ENCODE measurements around the gene KLHL35. TPM values are rescaled to one million over a fixed set of nuclear protein-coding genes. Genes with fewer than 3 reads are reported as not detected.
"Not testable (repeated sequence)": the region's sequence is repeated elsewhere in the genome, so short reads cannot be mapped to it uniquely, and the experiment has no call there.

KLHL35 gene
- total RNA-seq, 3 donors from 2014 or later, result 0.98 to 1.5 (median 1.3) TPM

GRCh38 chr11:75387736-75388294, 45.2 kb downstream of the KLHL35 start:
- peaks cover 16% of the 10 kb centered on the region for H3K4me1 Mint-ChIP-seq (ENCODE audit: low read depth)
- H3K36me3 Mint-ChIP-seq (ENCODE audit: insufficient read depth), result no peaks in the 10 kb centered on the region
- no peak overlapping the region for H3K4me3 Mint-ChIP-seq
- H3K9me3 Mint-ChIP-seq, result no peaks in the 10 kb centered on the region
- ATAC-seq, result no peak
- no peak for DNase-seq
- H3K27me3 Mint-ChIP-seq (ENCODE audit: low read depth), result no peaks in the 10 kb centered on the region

GRCh38 chr11:75386942-75387630, 45.9 kb downstream of the KLHL35 start:
- no peak for ATAC-seq
- peaks cover 16% of the 10 kb centered on the region for H3K4me1 Mint-ChIP-seq (ENCODE audit: low read depth)
- DNase-seq, result no peak
- H3K4me3 Mint-ChIP-seq, result no peak overlapping the region
- no peaks in the 10 kb centered on the region for H3K27me3 Mint-ChIP-seq (ENCODE audit: low read depth)
- H3K36me3 Mint-ChIP-seq (ENCODE audit: insufficient read depth), result no peaks in the 10 kb centered on the region
- H3K9me3 Mint-ChIP-seq, result no peaks in the 10 kb centered on the region

- Mint-ChIP-seq H3K4me3 (no peak overlapping the region), H3K4me1 (ENCODE audit: low read depth) (peaks cover 16% of the 10 kb centered on the region), H3K9me3 (no peaks in the 10 kb centered on the region), H3K36me3 (ENCODE audit: insufficient read depth) (no peaks in the 10 kb centered on the region), H3K27me3 (ENCODE audit: low read depth) (no peaks in the 10 kb centered on the region)
- peak; percentile 90 to 92 for ATAC-seq
- DNase-seq, result peak; percentile 75
Observed at GRCh38 chr11:75384438-75385080, 48.4 kb downstream of the KLHL35 start.

GRCh38 chr11:75383246-75383645, 49.8 kb downstream of the KLHL35 start:
- ATAC-seq (peak; percentile 52 to 60), DNase-seq (no peak)
- no peaks in the 10 kb centered on the region for H3K27me3 Mint-ChIP-seq (ENCODE audit: low read depth)
- no peaks in the 10 kb centered on the region for H3K9me3 Mint-ChIP-seq
- H3K4me3 Mint-ChIP-seq, result no peak overlapping the region
- H3K36me3 Mint-ChIP-seq (ENCODE audit: insufficient read depth), result no peaks in the 10 kb centered on the region
- H3K4me1 Mint-ChIP-seq (ENCODE audit: low read depth), result peaks cover 16% of the 10 kb centered on the region

- no peaks in the 10 kb centered on the region for H3K9me3 Mint-ChIP-seq
- H3K4me1 Mint-ChIP-seq (ENCODE audit: low read depth), result peaks cover 16% of the 10 kb centered on the region
- no peaks in the 10 kb centered on the region for H3K36me3 Mint-ChIP-seq (ENCODE audit: insufficient read depth)
- no peak for ATAC-seq
- no peak for DNase-seq
- no peaks in the 10 kb centered on the region for H3K27me3 Mint-ChIP-seq (ENCODE audit: low read depth)
- H3K4me3 Mint-ChIP-seq, result no peak overlapping the region
Observed at GRCh38 chr11:75380716-75381420, 52.1 kb downstream of the KLHL35 start.

GRCh38 chr11:75380245-75380644, 52.8 kb downstream of the KLHL35 start:
- ATAC-seq, result no peak
- H3K4me1 Mint-ChIP-seq (ENCODE audit: low read depth), result peaks cover 16% of the 10 kb centered on the region
- no peaks in the 10 kb centered on the region for H3K36me3 Mint-ChIP-seq (ENCODE audit: insufficient read depth)
- no peak for DNase-seq
- H3K9me3 Mint-ChIP-seq, result no peaks in the 10 kb centered on the region
- no peak overlapping the region for H3K4me3 Mint-ChIP-seq
- no peaks in the 10 kb centered on the region for H3K27me3 Mint-ChIP-seq (ENCODE audit: low read depth)

- H3K4me3 Mint-ChIP-seq; ATAC-seq; H3K36me3 Mint-ChIP-seq (ENCODE audit: insufficient read depth); H3K9me3 Mint-ChIP-seq; H3K27me3 Mint-ChIP-seq (ENCODE audit: low read depth); DNase-seq; H3K4me1 Mint-ChIP-seq (ENCODE audit: low read depth): not testable (repeated sequence)
Observed at GRCh38 chr11:75378776-75379175, 54.2 kb downstream of the KLHL35 start.

- H3K36me3 Mint-ChIP-seq (ENCODE audit: insufficient read depth), result no peaks in the 10 kb centered on the region
- no peaks in the 10 kb centered on the region for H3K27me3 Mint-ChIP-seq (ENCODE audit: low read depth)
- no peaks in the 10 kb centered on the region for H3K9me3 Mint-ChIP-seq
- no peak overlapping the region for H3K4me3 Mint-ChIP-seq
- H3K4me1 Mint-ChIP-seq (ENCODE audit: low read depth), result peaks cover 4% of the 10 kb centered on the region
- DNase-seq (no peak), ATAC-seq (no peak)
Observed at GRCh38 chr11:75376175-75376574, 56.8 kb downstream of the KLHL35 start.

- Mint-ChIP-seq H3K4me1 (ENCODE audit: low read depth) (peaks cover 4% of the 10 kb centered on the region), H3K4me3 (no peak overlapping the region), H3K36me3 (ENCODE audit: insufficient read depth) (no peaks in the 10 kb centered on the region), H3K9me3 (no peaks in the 10 kb centered on the region), H3K27me3 (ENCODE audit: low read depth) (no peaks in the 10 kb centered on the region)
- no peak for ATAC-seq
- no peak for DNase-seq
Observed at GRCh38 chr11:75375626-75376025, 57.4 kb downstream of the KLHL35 start.

- Mint-ChIP-seq H3K9me3 (no peaks in the 10 kb centered on the region), H3K4me1 (ENCODE audit: low read depth) (peaks cover 8% of the 10 kb centered on the region), H3K4me3 (no peak overlapping the region), H3K27me3 (ENCODE audit: low read depth) (no peaks in the 10 kb centered on the region), H3K36me3 (ENCODE audit: insufficient read depth) (no peaks in the 10 kb centered on the region)
- DNase-seq (no peak), ATAC-seq (no peak)
Observed at GRCh38 chr11:75374646-75375045, 58.4 kb downstream of the KLHL35 start.

- no peaks in the 10 kb centered on the region for H3K27me3 Mint-ChIP-seq (ENCODE audit: low read depth)
- no peak for ATAC-seq
- H3K4me1 Mint-ChIP-seq (ENCODE audit: low read depth), result peaks cover 10% of the 10 kb centered on the region
- no peaks in the 10 kb centered on the region for H3K9me3 Mint-ChIP-seq
- H3K36me3 Mint-ChIP-seq (ENCODE audit: insufficient read depth), result no peaks in the 10 kb centered on the region
- no peak overlapping the region for H3K4me3 Mint-ChIP-seq
- no peak for DNase-seq
Observed at GRCh38 chr11:75373201-75373600, 59.8 kb downstream of the KLHL35 start.

Other genes starting within 250 kb of the KLHL35 start
- under 1 TPM; 0.22 to 0.47 (median 0.40) TPM for gene TPBGL, start 192.4 kb downstream of the KLHL35 start, total RNA-seq
- 10 to 100 TPM; 16.7 to 25.1 (median 18.8) TPM for gene ARRB1, start 81.5 kb downstream of the KLHL35 start, total RNA-seq
- 1,000 to 10,000 TPM; 4,010 to 4,371 (median 4,184) TPM for gene RPS3, start 33.7 kb downstream of the KLHL35 start, total RNA-seq
- gene GDPD5, start 92.7 kb upstream of the KLHL35 start, total RNA-seq, result 10 to 100 TPM in 1 of 3 donors, 1 to 10 TPM in 2; 5.4 to 10.9 (median 9.8) TPM
- 10 to 100 TPM; 17.6 to 19.8 (median 17.8) TPM for gene SERPINH1, start 129.1 kb upstream of the KLHL35 start, total RNA-seq
- gene MAP6, start 235.8 kb upstream of the KLHL35 start, total RNA-seq, result not detected